WTC11 (cell line): ENCODE results near the gene PPIP5K2.

ENCODE experiments used
- CREB1 ChIP-seq: sonication (generic); formaldehyde crosslinking; IDR thresholded peaks from 2 replicates; pipeline ENCODE4 v1.8.0; 2023; ENCODE audit warnings: mild to moderate bottlenecking, missing genetic modification reagents
- CTCF ChIP-seq: fragments of 200-600 bp; IDR thresholded peaks from 2 replicates; pipeline ENCODE4 v1.8.0; 2022; ENCODE audit warnings: antibody characterized with exemption
- USF1 ChIP-seq: sonication (generic); formaldehyde crosslinking; IDR thresholded peaks from 2 replicates; pipeline ENCODE4 v1.8.0; 2022; ENCODE audit warnings: mild to moderate bottlenecking, missing genetic modification reagents
- ZNF232 ChIP-seq: sonication (generic); formaldehyde crosslinking; IDR thresholded peaks from 2 replicates; pipeline ENCODE4 v1.8.0; 2022; ENCODE audit warnings: mild to moderate bottlenecking, missing genetic modification reagents
- ZNF396 ChIP-seq: fragments of 250-450 bp; sonication (Bioruptor Pico); IDR thresholded peaks from 2 replicates; pipeline ENCODE4 v1.8.0; 2021; ENCODE audit warnings: mild to moderate bottlenecking, moderate library complexity, borderline replicate concordance
- ZNF532 ChIP-seq: fragments of 250-450 bp; sonication (Bioruptor Pico); IDR thresholded peaks from 2 replicates; pipeline ENCODE4 v1.9.0; 2021; ENCODE audit warnings: mild to moderate bottlenecking, borderline replicate concordance

GRCh38 chr5:103127292-103127817 lies 7.3 kb downstream of the PPIP5K2 start:
- TF ChIP-seq CTCF (no peak), USF1 (CRISPR knock-in tag) (no peak), ZNF232 (CRISPR knock-in tag) (no peak), CREB1 (no peak), ZNF532 (CRISPR knock-in tag) (no peak), ZNF396 (CRISPR knock-in tag) (no peak)
